ENCODE data around the gene PRPF6. TPM values are rescaled to one million over a fixed set of nuclear protein-coding genes. Genes with fewer than 3 reads are reported as not detected.

The PRPF6 gene
- total and polyA plus RNA-seq, 2 of the 13 experiments (the other 11 are each of a cell fraction or from before 2014, with no cell fraction given): 63.7 to 101 TPM

GRCh38 chr20:64057628-64058498, 76.9 kb downstream of the PRPF6 start (continued):
- no peak for TF ChIP-seq ZNF746 (CRISPR knock-in tag; IDR thresholded peaks at IDR 0.05)
- peak; percentile 99 for TF ChIP-seq RAD21 (CRISPR knock-in tag; IDR thresholded peaks at IDR 0.05)
- no peak for TF ChIP-seq SKI (IDR thresholded peaks at IDR 0.05; ENCODE audit: partially characterized antibody)
- no peak for TF ChIP-seq ZNF205 (CRISPR knock-in tag; IDR thresholded peaks at IDR 0.05)
- TF ChIP-seq ZBTB7B (CRISPR knock-in tag; IDR thresholded peaks at IDR 0.05): peak; percentile 97
- TF ChIP-seq PLSCR1 (CRISPR knock-in tag; IDR thresholded peaks at IDR 0.05; ENCODE audit: borderline replicate concordance): no peak
- no peak; the same call in none of the 2 replicates for TF ChIP-seq ATAD3A (CRISPR knock-in tag; IDR thresholded peaks at IDR 0.05)
- TF ChIP-seq SRSF9 (IDR thresholded peaks at IDR 0.05; ENCODE audit: borderline replicate concordance, insufficient read depth, low read depth, low read length, poor library complexity, severe bottlenecking): no peak
- no peak for TF ChIP-seq ZNF503 (CRISPR knock-in tag; IDR thresholded peaks at IDR 0.05)
- peak; percentile 84 for TF ChIP-seq KDM2A (CRISPR knock-in tag; IDR thresholded peaks at IDR 0.05; ENCODE audit: borderline replicate concordance, low read depth)
- TF ChIP-seq ZBTB3 (CRISPR knock-in tag; IDR thresholded peaks at IDR 0.05; ENCODE audit: borderline replicate concordance, low read depth): no peak; the same call in 1 of the 2 replicates
- no peak for TF ChIP-seq FOXJ3 (CRISPR knock-in tag; IDR thresholded peaks at IDR 0.05; ENCODE audit: borderline replicate concordance)
- peak; percentile 76 for TF ChIP-seq RXRA (CRISPR knock-in tag; IDR thresholded peaks at IDR 0.05)
- peak; percentile 15; the same call in 1 of the 2 replicates for TF ChIP-seq ZNF12 (CRISPR knock-in tag; IDR thresholded peaks at IDR 0.05)
- TF ChIP-seq ZNF451 (CRISPR knock-in tag; IDR thresholded peaks at IDR 0.05): 0 out of 2 replicates have a peak, but pooled peaks have one; percentile 71
- TF ChIP-seq ZNF724P (CRISPR knock-in tag; IDR thresholded peaks at IDR 0.05; ENCODE audit: borderline replicate concordance): 0 out of 2 replicates have a peak, but pooled peaks have one; percentile 71
- TF ChIP-seq NR2C2 (CRISPR knock-in tag; IDR thresholded peaks at IDR 0.05; ENCODE audit: borderline replicate concordance): peak; percentile 62; the same call in 1 of the 2 replicates
- no peak for TF ChIP-seq SAFB2 (CRISPR knock-in tag; IDR thresholded peaks at IDR 0.05; ENCODE audit: borderline replicate concordance, low read depth)
- 0 out of 2 replicates have a peak, but pooled peaks have one; percentile 79 for TF ChIP-seq ZSCAN29 (CRISPR knock-in tag; conservative IDR thresholded peaks at IDR 0.05)
- peak; percentile 25; the same call in 1 of the 2 replicates for TF ChIP-seq ZFP1 (CRISPR knock-in tag; IDR thresholded peaks at IDR 0.05)
- peak; percentile 55; the same call in 1 of the 2 replicates for TF ChIP-seq CBFB (CRISPR knock-in tag; IDR thresholded peaks at IDR 0.05)
- TF ChIP-seq CC2D1A (CRISPR knock-in tag; IDR thresholded peaks at IDR 0.05): no peak
- TF ChIP-seq SP4 (CRISPR knock-in tag; IDR thresholded peaks at IDR 0.05): no peak; the same call in 1 of the 2 replicates
- peak; percentile 33; the same call in 1 of the 2 replicates for TF ChIP-seq ZNF264 (CRISPR knock-in tag; IDR thresholded peaks at IDR 0.05)
- TF ChIP-seq NFATC3 (CRISPR knock-in tag; IDR thresholded peaks at IDR 0.05): no peak
- TF ChIP-seq PHB2 (IDR thresholded peaks at IDR 0.05; ENCODE audit: partially characterized antibody): no peak
- TF ChIP-seq POLR2AphosphoS5 (IDR thresholded peaks at IDR 0.05; ENCODE audit: low read depth, low read length): no peak
- no peak for TF ChIP-seq ZNF550 (CRISPR knock-in tag; IDR thresholded peaks at IDR 0.05; ENCODE audit: borderline replicate concordance)
- peak; percentile 68 for TF ChIP-seq ZNF350 (CRISPR knock-in tag; IDR thresholded peaks at IDR 0.05; ENCODE audit: borderline replicate concordance, low read depth)

All from HepG2 (cell line).